Measurements from ENCODE around the gene DCLRE1A.

GRCh38 chr10:113825791-113826190 is 28.1 kb downstream of the DCLRE1A start:
- no peak for TF ChIP-seq CTCF (IDR thresholded peaks at IDR 0.05; ENCODE audit: poor library complexity)
- no peak for TF ChIP-seq EZH2 (IDR thresholded peaks at IDR 0.05; ENCODE audit: borderline replicate concordance)
